HG02885 (cell line): ENCODE data around the gene CMIP.
A peak's percentile ranks its signal among the peaks of the same experiment; 100 is the strongest.

ENCODE experiments used
- ATAC-seq: cut with Tn5 transposase; IDR thresholded peaks from one replicate; pipeline ENCODE4 v1.9.1; 2021; ENCODE audit warnings: mild to moderate bottlenecking; ENCODE audit not compliant: unreplicated experiment, poor library complexity

Gene CMIP

DNA sequence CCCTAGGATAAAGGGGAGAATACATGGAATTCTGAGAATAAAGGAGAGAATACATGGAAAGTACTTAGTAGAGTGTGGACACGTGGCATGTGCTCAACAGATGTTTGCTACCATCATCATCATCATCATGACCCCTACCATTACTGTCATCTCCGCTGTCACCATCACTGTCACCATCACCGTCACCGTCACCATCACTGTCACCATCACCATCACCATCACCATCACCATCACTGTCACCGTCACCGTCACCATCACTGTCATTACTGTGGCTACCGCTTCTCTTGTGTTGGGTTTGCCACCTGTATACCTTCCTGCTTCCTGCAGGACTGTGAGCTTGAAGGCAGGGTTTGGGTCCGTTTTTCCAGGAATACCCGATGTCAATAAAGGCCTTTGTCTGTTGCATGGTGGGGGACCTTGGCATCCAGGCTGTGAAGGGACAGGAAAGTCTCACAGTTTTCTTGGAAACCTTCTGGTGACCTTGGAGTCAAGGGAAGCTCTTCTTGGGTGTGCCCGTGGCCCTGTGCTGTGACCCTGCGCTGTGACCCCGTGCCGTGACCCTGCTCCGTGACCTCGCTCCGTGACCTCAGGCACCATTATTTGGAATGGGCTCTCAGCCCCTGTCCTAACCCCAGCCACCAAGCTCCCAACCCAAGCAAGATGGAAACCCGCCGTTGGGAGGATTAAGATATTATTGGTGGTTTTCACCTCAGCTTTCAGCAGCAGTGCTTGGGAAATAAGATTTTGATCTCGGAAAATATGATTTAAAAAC, 14.4 kb downstream of the CMIP start:
- ATAC-seq = no peak

DNA sequence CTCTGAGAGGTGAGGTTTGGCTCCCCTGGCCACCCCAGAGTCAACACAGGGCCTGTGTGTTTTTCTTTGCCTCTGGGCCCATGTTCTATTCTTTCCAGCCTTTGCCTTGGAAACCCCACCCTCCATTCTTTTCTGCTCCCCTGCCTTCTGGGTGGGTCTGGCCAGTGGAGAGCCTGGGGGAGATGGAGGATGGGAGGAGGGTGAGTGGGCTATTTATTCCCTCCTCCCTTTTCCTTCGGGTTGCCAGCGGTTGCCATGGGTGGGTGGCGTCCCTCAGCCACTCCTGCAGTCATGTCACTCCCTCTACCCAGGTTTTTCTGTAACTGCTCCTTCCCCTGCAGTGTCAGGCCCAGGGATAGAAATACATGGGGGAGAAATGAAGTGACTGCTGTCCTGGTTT, 15.5 kb downstream of the CMIP start:
- ATAC-seq = no peak

DNA sequence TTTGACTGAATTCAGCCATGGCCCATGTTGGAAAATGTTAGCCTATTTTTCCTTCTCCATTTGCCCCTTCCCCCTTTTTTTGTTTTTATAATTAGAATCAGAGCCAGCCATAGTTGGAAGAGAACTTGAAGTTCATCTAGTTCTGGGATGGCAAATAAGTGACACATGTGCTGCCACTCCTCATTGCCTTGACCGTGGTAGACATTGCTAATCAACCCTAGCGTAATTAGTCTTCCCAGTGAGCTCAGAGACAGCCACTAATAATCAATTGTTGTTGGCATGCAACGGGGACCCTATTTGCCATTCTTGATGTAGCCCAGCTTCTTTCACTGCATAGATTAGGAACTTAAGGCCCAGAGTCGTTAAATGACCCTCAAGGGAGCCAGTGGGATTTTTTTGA, 16.6 kb downstream of the CMIP start:
- no peak for ATAC-seq

DNA sequence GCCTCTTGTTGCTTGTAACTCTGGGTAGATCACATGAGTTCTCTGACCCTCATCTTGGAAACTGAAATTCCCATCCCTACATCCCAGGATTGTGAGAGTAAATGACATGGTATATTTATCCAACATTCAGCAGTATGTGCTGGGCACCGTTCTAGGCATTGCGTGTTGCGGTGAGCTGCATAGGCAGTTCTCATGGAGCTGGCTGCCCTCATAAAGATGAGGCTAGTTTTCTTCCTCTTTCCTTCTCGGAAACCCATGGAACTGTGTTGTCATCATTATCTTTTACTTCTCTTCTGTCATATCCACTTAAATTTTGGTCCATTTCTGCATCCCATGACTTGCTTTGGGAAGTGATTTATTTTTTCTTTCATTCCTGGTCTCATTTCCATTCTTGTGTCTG, 17.2 kb downstream of the CMIP start:
- ATAC-seq = no peak

DNA sequence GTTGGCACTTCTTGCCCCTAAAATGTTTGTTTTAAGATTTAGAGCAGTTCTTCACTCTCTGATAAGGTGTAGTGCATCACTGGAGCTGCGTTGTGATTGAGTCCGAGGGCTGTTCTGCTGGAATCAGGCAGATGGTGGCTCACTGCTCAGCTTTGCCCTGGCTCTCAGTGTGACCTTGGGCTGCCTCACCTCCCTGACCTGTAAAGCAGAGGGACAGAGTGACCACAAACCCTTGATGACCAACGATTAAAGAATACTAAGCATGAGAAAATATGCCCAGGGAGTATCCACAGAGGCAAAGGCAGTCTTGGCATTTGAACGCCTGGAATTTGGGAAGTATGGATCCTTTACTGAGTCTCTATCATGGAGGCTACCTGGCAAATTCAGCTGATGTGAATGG, 18.1 kb downstream of the CMIP start:
- no peak for ATAC-seq

DNA sequence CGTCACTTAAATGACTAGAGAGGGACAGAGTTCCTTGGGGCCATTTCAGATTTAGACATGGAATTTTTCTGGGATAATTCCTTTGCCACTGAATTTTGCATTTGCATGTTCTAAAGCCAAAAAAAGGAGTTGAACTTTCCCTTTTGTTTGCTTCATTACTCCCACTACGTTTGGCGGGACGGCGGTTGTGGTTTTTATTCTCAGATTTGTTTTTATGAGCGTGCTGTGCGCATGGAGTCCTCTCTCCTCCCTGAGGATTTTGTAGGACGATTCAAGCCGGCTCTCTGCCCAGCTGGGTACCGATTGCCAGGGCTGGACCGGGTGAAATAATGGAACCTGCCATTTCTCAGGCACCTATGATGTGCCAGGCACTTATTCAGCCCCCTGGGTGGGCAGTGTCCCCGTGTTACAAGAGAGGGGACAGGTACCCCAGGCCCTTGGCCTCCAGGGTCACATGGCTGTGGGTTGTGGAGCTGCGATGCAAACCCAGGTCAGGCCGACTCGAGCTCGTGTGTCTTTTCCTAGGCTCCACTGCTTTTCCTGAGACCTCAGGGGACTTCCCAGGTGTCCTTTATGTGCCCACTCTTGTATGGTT, 18.8 kb downstream of the CMIP start:
- no peak for ATAC-seq

DNA sequence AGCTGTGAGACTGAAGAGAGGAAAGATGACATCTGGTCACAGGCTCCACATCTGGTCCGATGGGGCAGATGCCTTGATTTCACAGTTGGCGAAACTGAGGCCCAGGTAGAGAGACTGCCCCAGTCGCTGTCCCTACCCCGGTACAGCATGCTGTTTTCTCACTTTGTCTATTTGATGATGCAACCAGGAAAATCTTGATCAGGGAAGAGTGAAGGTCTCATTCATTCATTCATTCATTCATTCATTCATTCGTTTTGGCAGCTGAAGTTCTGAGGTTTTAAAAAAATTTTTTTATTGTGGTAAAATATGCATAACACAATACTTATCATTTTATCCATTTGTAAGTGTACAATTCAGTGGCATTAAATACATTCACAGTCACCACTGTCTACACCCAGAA, 19.7 kb downstream of the CMIP start:
- ATAC-seq = no peak

DNA sequence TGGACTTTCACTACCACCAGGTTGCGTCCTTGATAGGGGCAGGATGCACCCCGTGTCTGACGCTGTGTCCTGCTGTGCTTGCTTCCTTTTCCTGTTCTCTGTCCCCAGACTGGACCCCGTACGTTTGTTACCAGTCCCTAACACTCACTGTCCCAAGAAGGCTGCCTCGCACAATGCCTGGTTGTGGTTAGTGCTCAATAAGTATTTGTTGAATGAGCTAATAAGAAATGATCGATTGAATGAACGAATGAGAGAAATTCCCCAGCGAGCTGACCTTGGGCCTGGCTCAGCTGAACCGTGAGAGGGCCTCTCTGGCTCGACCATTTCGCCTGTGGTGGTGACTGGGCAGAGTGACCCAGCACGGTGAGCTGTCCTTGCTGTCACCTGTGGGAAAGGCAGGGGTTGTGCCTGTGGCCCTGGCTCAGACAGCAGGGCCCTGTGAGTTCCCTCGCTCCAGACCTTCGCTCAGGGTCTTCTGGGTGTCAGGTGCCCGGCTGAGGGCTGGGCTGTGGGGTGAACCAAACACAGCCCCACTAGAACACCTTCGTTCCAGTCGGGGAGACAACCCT, 20.9 kb downstream of the CMIP start:
- no peak for ATAC-seq

DNA sequence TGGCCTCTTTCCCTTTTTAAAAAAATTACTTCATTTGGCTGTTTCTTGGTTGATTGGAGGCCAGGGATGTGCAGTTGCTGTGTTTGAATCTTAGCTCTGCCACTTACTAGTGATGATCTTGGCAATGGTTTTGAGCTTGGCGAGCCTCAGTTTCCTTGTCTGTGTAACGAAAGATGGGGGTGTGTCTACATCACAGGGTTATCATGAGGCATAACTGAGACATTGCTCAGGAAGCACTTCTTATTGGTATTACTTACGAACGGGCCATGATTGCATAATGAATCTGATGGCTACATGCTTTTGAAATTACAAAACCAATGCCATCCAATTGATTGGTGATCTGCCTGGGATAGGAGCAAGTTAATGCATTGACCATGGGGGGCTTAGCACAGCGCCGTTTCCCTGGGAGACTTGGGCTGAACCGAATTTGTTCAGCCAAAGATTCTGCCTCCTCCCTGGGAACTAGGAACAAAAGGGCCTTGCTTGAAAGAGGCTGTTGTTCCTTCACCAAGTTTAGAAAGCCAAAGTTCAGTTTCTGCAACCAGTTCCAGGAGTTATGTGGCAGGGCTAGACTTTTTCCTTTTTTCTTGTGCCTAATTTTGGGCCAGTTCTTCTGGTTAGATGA, 21.9 kb downstream of the CMIP start:
- ATAC-seq = no peak

DNA sequence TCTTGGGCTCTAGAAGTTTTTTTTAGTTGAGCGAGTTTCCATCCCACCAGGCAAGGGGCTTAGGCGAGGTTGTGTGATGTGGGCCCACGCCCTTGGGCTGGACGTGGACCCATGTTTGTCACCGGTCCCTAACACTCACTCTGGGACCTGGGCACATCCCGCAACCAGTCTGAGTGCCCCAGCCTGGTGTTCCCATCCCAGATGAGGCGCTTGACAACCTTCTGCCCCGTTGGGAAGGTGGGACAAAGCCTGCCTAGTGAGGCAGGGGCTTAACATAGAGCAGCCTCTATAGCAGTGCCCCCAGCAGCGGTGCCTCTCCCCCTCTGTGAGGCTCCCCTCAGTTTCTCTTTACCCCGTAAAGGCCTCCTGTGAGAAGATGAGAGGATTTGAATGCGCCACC, 22.5 kb downstream of the CMIP start:
- ATAC-seq = no peak

DNA sequence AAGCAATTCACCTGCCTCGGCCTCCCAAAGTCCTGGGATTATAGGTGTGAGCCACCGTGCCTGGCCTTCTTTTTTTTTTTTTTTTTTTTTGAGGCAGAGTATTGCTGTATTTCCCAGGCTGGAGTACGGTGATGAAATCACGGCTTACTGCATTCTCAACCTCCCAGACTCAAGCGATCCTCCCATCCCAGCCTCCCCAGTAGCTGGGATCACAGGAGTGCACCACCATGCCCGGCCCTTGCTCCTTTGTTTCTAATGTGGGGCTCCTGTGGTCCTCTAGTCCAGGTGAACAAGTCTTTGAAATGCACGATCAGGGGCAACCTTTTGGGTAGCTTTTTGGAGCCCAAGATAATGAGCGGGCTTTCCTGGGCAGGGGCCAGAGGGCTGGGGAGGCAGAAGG, 23.2 kb downstream of the CMIP start:
- ATAC-seq = no peak

DNA sequence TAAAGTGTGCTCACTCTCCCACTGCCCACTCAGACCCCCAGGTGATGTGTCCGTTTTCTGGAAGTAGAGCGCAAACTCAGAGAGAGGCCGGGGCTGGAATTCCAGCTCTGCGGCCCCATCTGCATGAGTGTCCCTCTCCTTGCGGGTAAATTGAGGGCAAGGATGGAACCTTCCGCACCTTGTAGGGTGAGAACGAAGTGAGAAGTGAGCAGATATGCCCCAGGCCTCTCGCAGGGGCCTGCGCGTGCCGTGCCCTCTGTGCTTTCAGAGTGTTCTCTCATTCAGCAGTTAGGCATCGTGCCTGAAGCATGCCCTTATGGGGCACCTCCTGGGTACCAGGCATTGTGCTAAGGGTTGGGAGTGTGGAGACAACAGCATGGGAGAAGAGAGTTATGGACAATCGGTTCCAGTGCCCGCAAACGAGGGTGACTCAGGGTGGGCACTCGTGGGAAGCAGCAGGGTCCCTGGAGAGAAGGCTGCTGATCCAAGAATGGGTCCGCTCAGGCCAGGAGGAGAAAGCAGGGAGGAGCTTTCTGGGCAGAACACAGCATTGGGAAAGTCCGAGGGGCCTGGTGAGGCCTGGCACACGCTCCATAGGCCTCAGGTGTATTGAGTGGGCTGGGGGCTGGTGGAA, 23.8 kb downstream of the CMIP start:
- no peak for ATAC-seq

DNA sequence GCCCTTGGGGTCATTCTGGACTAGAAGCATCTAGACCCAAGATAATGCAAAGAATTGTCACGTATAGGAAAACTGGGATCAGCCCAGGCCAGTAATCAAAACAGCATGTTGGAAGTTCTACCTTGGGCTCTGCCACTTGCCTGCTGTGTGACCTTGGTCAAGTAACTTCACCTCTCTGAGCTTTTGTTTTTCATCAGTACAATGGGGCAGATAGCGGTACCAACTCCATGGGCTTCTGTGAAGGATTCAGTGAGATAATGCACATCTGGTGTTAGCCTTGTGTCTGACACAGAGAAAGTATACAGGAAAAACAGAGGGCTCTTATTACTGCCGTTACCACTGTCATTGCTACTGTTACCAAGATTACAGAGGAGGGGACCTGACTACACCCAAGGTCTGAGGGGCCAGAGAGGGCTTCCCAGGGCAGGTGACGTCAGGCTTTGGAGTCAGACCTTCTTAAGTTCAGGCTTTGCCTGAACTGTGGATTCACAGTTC, 24.6 kb downstream of the CMIP start:
- ATAC-seq = peak; percentile 8

DNA sequence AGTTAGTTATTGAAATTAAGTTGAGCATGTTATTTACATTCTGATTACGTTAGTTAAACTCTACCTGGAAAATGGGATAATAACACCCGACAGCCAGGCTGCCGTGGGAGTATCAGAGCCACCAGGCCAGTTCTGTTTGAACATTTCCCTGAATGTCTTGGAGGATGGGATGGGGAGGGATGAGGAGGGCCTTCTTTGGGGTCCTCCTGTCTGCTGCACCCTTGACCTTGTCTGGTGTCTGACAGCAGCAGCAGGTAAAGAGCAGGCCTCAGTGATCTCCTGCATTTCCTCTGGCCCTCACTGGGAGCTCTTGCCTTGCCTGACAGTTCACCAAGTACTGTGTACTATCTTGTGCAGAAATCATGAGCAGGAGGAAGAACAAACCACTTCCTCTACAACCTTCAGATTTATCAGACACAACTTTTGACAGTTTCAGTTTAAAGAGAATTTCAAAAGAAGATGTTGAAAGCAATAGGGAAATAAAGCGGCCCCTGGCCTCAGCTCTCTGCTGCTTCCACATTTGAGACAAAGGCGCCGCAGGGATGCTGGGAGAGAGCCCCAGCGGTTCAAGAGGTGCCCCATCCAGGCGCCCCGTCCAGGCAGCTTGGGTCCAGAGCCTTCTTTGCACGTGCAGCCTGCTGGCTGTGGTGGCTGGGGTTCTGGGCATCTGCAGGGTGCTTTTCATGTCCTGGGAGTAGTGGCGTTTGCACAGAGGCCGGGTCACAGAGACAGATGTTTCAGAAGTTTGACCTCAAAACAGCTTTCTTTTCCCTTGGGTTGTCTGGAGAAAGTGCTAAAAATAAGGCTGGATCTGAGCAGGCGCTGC, 25.3 kb downstream of the CMIP start:
- ATAC-seq = peak; percentile 92

DNA sequence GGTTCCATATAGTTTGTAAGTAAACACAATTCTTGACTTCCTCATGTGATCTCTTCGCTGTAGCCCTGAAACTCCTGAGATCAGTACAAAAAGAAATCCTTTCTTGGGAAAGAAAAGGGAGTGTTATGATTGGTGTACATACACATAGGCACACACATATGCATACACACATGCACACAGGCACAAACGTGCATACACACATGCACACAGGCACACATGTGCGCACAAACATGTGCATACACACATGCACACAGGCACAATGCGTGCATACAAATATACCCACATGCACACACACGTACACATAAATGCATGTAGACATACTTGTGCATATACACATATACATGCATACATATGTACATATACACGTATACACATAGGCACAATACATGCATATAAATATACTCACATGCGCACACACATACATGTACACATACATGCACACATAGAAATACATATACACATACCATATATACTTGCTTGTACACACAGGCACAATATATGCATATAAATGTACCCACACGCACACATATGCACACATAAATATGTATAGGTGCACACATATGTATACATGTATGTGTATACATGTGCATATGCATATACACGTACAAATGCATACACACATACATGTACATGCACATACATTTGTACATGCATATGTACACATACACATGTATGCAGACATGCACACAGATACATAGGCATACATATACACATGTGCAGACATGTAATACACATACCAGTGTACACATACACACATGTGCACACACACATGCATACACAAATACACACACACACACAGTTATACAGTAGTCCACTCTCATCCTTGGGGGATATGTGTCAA, 26.4 kb downstream of the CMIP start:
- no peak for ATAC-seq

DNA sequence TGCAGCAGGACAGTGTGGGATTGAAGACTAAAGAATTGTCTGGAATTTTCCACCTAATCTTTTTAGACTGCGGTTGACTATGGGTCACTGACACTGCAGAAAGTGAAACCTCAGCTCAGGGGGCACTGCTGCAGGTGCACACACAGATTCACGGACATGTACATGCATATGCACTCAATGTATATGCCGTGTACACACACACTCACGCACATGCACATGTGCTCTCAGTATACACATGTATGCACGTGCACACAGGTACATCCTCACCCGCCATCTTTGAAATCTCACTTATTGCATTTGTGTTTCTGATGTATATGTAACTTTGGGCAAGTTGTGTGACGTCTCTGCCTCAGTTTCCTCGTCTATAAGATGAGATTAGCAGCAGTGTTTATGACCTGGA, 27.3 kb downstream of the CMIP start:
- ATAC-seq = no peak

DNA sequence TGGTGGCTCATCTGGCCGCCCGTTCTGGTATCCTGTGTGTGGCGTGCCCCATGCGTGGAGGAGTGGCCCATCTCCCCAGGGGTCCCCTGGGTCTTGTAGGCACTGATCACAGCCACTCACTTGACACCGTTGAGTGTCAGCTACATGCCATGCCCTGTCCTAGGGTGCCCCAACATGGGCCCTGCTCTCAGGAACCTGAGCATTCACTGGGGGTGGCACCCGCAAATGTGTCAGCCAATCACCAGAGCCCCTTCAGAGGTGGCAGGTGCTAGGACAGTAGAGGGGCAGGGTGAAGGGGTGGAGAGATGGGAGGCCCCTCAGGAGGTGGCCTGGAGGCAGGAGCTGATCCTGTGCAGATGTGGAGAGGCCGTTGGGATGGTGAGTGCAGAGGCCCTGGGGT, 27.8 kb downstream of the CMIP start:
- no peak for ATAC-seq

DNA sequence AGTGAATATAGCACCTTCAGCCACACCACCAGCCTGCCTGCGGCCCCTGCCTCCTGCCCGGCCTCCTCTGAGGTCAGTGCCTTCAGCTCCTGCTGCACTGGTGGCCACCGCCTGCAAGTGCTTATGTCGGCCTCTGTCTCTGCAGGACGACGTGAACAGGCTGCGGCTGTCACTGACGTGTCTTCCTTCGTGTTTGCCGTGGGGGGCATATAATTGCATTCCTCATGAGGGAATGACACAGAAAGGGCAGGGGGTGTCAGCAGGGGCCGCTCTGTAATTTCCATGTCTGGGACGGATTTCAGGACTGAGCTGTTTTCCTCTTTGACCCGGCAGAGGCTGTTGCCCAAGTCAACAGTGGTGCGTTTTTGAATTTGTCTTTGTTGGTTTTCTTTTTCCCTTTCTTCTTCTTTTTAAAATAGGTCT, 28.5 kb downstream of the CMIP start:
- no peak for ATAC-seq

DNA sequence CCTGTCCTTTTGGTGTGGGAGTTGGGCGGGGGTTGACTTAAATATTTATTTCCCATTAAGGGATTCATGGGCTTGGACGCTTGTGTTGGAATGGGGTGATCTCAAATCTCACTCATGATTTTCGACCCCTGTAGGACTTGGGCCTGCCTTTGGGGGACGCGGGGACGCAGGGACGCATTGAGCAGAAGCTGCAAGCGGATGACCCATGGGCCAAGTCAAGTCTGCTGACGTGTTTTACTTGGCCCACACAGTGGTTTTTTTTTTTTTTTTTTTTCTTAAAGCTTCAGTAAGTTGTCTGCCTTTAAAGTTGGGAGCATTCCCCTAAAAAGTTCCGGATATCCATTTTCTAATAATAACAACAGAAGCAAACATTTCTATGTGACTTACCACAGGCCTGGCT, 28.9 kb downstream of the CMIP start:
- no peak for ATAC-seq
